DMS79 (cell line): ENCODE data around the gene GJD3.
"Not testable (repeated sequence)": the region's sequence is repeated elsewhere in the genome, so short reads cannot be mapped to it uniquely, and the experiment has no call there.

Experiments used
- DNase-seq: peaks from one replicate; lab custom pipeline; 2025; lab: John Stamatoyannopoulos, UW

Gene GJD3

DNA sequence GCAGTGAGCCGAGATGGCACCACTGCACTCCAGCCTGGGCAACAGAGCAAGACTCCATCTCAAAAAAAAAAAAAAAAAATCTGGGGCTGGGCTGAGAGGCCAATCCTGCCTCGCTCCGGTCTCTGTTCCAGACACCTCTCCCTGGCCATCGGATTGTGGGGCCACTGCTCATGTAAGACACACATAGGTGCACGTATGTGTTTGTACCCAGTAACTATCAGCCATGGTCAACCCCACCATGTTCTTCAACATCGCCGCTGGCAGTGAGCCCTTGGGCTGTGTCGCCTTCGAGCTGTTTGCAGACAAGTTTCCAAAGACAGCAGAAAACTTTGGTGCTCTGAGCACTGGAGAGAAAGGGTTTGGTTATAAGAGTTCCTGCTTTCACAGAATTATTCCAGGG, 3.2 kb upstream of the GJD3 start:
- not testable (repeated sequence) for DNase-seq

DNA sequence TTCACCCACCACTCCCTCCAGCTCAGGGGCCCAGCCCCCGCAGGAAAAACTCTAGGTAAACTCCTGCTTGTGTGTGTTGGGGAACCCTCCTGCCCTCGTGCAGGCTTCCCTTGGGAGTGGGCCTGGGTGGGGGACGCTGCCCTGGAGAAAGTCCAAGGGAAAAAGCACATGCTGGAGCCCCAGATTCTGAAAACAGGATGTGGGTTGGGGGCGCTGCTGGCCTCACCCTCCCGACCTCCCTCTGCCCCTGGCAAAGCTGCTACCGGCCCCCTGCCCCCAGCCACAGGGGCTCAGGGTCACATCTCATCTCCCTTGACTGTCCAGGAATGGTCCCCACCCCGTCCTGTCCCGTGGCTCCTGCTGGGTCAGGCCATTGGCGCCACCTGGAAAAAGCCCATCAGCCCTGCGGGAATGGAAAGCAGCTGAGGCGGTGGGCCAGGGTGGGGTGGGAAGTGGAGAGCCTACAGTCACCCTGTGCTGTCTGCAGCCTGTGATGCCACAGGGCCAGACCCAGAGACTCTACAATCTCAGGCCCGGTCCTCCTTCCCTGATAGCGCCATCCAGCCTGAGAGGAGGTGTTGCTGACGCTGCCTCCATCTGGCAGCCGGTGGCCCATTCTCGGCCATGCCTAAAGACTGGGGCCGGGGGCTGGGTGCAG, 2.5 kb upstream of the GJD3 start:
- no peak for DNase-seq

DNA sequence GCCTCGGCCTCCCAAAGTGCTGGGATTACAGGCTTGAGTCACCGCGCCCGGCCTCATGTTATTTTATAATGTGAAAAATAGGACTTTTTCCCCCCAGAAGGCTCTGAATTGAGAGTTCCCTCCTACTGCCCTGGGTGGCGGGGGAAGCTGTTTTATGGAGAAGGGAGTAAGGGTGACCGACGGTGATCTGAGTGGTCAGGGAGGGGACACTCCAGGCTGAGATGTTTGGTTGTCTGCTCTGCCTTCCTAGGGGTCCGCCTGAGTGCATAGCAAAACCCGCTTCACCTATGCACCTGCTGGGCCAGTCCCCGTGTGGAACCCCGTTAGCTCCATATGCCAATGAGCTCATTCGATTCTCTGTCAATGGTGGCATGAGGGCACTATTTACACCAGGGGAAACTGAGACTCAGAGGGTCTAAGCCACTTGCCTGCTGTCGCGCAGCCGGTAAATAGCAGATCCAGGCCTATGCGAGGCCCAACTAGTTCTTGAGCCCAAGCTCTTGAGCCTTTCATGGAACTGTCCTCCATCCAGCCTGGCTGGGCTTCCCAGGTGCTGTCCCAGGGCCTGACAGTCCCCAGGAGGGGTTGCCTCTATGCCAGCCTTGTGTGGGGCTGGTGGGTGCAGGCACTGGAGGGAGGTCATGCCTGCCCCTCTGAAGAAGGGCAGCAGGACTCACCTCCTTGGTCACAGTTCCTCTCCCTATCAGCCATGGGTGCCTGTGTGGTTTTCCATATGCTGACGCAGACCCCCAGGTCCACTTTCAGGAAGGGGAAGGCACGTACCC, 1.7 kb upstream of the GJD3 start:
- DNase-seq: no peak

DNA sequence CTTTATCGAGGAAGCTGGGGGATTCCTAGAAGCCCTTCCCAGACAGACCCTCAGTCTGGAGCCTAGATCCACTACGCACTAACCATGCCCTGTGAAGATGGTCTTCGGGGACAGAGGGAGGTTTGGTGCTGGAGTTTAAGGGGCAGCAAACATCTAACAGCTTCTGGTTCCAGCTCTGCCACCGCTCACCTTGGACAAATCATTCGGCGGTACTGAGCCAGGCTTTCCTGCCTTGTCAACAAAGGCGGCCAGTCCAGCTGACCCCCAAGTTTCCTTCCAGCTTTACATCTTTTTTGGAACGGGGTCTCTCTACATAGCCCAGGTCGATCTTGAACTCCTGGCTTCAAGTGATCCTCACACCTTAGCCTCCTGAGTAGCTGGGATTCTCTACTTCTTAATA, 369 bp upstream of the GJD3 start:
- no peak for DNase-seq

DNA sequence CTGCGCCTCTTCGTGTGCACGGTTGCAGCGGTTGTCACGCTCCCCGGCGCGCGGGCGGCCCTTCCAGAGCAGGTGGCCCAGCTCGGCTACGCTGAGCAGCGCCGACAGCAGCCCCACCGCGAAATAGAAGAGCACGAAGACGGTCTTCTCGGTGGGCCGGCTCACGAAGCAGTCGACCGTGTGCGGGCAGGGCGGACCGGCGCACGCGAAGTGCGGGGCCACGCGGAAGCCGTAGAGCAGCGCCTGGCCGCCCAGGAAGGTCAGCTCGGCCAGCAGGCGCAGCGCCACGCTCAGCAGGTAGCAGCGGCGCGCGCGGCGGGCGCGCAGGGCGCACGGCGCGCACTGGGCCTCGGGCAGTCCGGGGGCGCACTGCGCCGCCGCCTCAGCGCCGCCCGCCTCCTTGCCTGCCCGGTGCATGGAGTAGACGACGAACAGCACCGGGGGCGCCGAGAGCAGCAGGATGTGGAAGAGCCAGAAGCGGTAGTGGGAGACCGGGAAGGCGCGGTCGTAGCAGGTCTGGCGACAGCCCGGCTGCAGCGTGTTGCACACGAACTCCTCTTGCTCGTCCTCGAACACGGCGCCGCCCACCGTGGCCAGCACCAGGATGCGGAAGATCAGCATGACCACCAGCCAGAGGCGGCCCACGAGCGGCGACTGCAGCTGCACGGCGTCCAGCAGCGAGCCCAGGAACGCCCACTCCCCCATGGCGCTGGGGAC, 1.3 kb downstream of the GJD3 start:
- DNase-seq: peak; percentile 8

DNA sequence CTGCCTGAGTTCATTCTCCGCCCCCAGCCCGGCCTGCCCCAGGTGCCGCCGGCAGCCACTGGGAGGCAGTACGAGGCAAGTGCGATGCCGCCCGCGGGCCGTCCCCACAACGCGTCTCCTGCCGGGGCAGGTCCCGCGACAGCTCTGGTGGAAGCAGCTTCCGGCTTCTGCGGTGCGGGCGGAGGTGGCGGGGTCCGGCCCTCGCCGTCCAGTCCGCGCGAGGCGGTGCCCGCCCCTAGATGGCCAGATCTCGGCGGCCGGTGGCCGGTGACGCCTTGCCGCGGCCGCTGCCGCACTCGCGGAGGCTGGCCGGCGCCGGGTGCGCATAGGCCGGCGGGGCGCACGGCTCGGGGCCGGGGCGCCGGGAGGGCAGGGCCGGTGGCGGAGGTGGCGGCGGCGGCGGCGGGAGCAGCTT, 1.8 kb downstream of the GJD3 start:
- peak; percentile 32 for DNase-seq

DNA sequence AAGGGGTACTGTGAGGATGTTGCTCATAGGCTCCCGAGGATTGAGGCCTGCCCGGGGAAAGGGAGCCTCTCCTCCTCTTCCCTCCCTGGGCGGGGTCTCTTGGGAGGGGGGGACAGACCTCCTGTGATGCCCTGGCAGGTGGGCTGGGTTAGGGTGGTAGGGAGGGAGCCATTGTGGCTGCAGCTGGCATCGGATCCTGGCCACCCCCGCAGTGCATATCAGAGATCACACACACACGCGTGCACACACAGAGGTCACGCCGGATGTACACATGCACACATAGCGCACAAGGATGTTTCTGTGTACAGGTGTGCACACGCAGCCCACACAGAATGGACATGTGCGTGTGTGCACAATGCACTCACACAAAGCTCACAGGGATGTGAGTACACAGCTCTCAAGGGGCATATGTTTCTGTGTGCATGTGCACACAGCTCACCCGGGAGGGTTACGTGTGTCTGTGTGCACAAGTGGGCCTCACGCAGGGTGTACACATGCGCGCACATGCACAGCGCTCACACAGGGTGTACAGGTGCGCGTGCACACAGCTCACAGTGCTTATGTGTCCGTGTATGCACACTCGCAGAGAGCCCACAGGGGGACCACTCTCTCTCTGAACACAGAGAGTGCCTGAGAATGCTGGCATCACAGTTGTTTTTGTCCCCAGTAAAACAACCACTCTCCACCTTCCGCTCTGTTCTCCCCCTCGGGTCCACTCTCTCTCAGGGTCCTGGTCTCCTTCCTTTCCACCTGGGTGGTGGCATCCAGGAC, 2.4 kb downstream of the GJD3 start:
- no peak for DNase-seq

DNA sequence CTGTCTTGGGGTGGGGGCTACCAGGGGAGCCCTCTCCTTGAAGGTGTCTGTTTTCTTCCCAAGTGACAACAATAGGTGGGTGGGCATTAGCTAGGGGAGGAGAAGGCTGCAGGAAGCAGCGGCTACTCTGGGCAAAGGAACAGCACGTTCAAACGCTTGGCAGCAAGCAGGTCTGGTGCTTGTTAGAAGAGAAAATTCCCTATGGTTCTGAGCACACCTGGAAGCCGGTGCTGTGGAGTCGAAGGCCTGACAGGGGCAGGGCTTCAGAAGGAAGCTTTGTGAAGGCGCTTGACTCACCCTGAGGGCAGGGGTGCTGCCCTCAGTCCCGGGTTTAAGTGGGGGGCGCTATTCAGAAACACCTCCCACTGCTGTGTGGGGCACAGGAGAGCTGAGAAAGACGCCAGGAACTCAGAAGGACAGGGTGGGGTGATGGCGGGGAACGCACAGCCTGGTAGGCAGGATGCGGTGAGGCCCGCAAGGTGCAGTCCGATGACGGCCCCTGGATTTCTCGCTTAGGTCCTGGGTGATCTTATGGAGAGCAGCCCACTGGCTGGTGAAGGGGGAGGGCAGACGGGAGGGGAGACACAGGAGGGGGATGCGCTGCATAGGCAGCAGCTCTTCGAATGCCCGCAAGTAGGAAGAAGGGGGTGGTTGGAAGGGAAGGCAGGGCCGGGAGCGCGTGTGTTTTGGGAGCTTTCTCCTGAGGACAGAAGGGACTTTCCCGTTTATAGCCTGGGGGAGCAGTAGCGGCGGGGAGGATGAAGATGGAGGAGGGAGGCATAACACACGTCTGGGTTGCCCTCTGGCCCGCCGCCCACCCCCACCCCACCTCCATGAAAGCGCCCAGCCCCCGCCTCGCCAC, 3.2 kb downstream of the GJD3 start:
- no peak for DNase-seq

DNA sequence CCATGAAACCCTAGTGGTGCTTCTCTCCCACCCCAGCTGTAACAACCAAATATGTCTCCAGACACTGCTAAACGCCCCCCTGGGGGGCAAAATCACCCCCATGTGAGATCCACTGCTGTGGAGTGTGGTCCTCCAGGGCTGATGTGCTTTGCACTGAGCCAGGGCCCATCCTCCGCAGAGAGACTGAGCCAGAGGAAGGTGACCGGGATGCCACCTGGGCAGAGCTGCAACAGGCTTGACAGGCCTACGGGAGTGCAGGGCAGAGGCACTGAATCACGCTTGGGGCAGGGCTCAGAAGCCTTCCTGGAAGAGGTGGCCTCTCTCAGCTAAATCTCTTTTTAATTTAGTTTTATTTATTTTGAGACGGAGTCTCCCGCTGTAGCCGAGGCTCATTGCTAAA, 4.4 kb downstream of the GJD3 start:
- no peak for DNase-seq

DNA sequence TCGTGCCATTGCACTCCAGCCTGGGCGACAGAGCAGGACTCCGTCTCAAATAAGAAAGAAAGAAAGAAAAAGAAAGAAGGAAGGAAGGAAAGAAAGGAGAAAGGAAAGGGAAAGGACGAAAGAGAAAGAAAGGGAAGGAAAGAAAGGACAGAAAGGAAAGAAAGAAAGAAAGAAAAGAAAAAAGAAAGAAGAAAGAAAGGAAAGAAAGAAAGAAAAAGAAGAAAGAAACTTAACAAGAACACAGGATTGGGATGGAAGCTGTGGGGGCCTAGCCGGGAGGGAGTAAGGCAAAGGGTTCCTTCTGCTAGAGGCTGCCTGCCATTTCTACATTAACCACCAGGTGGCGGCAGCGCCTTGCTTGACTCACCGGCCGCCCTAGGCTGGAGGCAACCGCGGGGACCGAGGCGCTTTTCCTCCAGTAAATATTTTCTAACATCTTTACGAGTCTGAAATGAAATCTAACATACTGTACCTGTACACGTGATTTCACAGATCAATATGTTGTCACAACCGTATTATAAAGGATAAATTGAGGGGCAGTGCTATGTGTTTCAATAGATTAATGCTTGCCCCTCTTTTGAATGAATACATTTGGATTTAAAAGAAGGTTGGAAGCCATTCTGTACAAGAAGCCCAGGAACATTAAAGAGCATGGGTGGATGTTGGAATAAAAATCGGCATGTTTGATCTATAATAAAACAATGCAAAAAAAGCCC, 6.1 kb downstream of the GJD3 start:
- DNase-seq: peak; percentile 55

DNA sequence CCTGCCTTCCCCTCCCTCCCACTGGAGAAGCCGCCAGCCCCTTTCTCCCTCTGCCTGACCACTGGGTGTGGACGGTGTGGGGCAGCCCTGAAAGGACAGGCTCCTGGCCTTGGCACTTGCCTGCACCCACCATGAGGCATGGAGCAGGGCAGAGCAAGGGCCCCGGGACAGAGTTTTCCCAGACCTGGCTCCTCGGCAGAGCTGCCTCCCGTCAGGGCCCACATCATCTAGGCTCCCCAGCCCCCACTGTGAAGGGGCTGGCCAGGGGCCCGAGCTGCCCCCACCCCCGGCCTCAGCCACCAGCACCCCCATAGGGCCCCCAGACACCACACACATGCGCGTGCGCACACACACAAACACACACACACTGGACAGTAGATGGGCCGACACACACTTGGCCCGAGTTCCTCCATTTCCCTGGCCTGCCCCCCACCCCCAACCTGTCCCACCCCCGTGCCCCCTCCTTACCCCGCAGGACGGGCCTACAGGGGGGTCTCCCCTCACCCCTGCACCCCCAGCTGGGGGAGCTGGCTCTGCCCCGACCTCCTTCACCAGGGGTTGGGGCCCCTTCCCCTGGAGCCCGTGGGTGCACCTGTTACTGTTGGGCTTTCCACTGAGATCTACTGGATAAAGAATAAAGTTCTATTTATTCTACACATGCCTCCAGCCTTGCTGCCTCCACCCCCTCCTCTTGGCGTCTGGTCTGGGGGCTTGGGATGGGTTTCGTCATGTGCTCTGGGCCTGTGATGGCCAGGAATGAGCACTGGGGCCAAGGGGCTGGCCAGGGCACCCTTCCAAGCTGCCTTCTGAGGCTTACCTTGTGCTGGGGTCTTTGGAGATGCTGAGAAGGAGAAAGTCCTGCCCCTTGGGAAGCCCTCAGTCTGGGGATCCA, 7.3 kb downstream of the GJD3 start:
- no peak for DNase-seq

DNA sequence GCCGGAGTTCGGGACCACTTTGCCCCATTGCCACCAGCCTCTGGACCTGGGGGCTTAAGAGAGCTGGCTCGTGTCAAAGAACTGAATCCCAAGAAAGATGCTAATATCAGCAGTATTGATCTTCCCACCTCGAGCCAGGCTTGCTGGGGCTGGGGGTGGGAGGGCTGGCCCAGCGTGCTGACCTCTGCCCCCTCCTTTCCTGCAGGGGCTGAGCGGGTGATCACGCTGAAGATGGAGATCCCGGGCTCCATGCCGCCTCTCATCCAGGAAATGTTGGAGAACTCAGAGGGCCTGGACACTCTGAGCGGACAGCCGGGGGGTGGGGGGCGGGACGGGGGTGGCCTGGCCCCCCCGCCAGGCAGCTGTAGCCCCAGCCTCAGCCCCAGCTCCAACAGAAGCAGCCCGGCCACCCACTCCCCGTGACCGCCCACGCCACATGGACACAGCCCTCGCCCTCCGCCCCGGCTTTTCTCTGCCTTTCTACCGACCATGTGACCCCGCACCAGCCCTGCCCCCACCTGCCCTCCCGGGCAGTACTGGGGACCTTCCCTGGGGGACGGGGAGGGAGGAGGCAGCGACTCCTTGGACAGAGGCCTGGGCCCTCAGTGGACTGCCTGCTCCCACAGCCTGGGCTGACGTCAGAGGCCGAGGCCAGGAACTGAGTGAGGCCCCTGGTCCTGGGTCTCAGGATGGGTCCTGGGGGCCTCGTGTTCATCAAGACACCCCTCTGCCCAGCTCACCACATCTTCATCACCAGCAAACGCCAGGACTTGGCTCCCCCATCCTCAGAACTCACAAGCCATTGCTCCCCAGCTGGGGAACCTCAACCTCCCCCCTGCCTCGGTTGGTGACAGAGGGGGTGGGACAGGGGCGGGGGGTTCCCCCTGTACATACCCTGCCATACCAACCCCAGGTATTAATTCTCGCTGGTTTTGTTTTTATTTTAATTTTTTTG, 8.5 kb downstream of the GJD3 start:
- DNase-seq: no peak

DNA sequence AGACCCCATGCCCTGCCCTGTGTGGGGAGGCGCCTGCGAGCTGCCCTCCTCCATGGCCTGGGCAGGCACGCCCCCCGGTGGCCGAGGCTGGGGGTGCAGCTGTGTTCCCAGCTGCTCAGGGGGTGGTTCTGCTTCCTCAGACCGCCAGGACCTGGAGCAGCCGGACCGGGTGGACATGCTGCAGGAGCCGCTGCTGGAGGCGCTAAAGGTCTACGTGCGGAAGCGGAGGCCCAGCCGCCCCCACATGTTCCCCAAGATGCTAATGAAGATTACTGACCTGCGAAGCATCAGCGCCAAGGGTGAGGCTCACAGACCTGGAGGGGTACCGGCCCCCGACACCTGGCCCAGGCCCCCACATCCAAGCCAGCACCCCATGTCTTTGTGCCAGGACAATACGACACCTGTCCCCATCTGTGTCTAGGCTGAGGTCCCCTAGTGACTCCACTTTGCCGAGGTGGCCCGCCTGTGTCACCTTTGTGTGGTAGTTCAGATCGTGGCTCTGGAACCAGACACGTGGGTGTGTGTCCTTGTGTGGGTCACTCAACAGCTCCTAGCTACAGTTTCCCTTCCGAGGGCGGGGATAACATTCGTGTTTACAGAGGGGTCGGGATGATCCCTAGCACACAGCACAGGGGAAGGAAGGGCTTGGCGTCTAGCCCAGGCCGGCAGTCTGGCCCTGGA, 9.3 kb downstream of the GJD3 start:
- peak; percentile 11 for DNase-seq

DNA sequence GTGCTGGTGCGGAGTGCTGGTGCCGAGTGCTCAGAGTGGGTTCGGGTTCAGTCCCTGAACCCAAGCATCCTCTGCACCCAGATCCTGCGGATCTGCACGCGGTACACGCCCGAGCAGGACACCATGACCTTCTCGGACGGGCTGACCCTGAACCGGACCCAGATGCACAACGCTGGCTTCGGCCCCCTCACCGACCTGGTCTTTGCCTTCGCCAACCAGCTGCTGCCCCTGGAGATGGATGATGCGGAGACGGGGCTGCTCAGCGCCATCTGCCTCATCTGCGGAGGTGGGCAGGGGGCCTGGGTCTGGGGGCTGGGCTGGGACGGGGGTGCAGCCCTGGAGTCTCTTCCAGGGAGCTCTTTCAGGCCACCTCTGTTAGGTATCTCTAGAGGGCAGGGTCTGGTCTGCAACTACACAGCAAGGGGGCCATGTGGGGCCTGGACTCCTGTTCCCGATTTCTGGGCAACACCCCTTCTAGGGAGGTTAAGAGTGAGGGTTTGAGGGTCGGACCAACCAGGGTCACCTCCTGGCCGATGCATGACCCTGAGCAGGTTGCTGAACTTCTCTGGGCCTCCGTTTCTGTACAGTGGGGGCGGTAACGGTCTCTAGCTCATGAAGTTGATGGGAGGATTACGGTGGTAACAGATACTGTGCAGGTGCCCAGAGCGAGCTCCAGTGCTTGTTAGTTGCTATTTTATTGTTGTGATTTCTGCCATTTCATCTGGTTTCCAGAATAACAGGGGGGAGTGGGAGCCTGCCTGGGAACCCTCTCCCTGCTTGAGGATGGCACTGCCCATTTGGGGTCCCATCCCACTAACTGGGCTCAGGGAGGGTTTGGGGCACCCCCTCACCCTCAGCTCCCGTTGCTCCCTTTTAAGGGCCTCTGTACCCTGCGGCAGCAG, 10.1 kb downstream of the GJD3 start:
- no peak for DNase-seq

DNA sequence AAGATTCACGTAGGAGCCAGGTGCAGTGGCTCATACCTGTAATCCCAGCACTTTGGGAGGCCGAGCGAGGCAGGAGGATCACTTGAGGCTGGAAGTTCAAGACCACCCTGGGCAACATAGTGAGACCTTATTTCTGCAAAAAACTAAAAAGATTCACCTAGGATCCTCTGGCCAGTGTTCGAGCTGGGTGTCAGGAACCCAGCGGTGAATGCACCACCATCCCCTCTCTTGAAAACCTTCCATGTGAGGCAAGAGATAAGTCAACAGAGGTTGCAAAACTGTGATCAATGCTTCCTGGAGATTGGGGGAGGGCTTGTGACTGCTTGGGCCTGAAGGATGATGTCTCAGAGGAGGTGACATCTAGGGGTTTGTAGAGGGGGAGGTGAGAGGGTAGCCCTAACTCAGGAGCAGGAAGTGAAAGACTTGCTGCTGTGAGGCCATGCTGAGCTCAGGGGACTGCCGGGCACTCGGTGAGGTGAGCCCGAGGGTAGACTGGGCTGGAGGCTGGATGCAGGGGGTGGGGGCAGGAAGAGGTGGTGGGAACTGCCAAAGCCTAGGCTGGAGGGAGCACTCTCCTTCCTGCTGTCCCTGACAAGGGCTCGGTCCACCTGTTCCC, 11.7 kb downstream of the GJD3 start:
- DNase-seq: no peak

DNA sequence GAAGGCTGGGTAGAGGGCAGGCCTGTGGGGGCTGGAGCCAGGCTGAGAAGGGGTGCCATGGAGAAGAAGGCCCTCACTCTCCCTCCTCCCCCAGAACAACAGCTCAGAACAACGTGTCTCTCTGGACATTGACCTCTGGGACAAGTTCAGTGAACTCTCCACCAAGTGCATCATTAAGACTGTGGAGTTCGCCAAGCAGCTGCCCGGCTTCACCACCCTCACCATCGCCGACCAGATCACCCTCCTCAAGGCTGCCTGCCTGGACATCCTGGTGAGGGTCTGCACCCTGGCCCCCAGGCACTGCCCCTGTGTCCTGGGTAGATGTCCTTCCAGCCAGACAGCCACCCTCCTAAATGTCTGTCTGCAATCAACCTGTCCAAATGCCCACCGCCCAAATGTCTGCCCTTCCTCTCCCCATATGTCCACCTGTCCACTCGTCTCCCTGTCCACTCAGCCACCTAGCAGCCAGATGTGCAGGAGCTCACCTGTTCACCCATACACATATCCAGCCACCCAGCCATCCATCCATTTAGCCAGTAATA, 12.2 kb downstream of the GJD3 start:
- no peak for DNase-seq
